GM18909 (cell line): ENCODE data around the gene PVALEF.

Source experiments
- ATAC-seq: cut with Tn5 transposase; IDR thresholded peaks from one replicate; pipeline ENCODE4 v1.9.1; 2021; ENCODE audit warnings: mild to moderate bottlenecking; ENCODE audit not compliant: unreplicated experiment, poor library complexity

The PVALEF gene

GRCh38 chr17:81194225-81194760 is 29.0 kb downstream of the PVALEF start:
- no peak for ATAC-seq

GRCh38 chr17:81194941-81195901 is 29.9 kb downstream of the PVALEF start:
- no peak for ATAC-seq

GRCh38 chr17:81195941-81196495 is 30.7 kb downstream of the PVALEF start:
- no peak for ATAC-seq

- no peak for ATAC-seq
Measured at GRCh38 chr17:81196505-81197408, 31.4 kb downstream of the PVALEF start.

- no peak for ATAC-seq
Measured at GRCh38 chr17:81197409-81197795, 32.1 kb downstream of the PVALEF start.

- ATAC-seq: no peak
Measured at GRCh38 chr17:81197831-81198490, 32.7 kb downstream of the PVALEF start.

- ATAC-seq: no peak
Measured at GRCh38 chr17:81198826-81199481, 33.6 kb downstream of the PVALEF start.

GRCh38 chr17:81199482-81199830 is 34.1 kb downstream of the PVALEF start:
- ATAC-seq: no peak

- ATAC-seq: no peak
Measured at GRCh38 chr17:81200201-81200600, 34.9 kb downstream of the PVALEF start.

- no peak for ATAC-seq
Measured at GRCh38 chr17:81200695-81201580, 35.6 kb downstream of the PVALEF start.

GRCh38 chr17:81202318-81202717 is 37.0 kb downstream of the PVALEF start:
- no peak for ATAC-seq

- no peak for ATAC-seq
Measured at GRCh38 chr17:81203136-81203535, 37.8 kb downstream of the PVALEF start.

- ATAC-seq: no peak
Measured at GRCh38 chr17:81204578-81204977, 39.3 kb downstream of the PVALEF start.

- ATAC-seq: no peak
Measured at GRCh38 chr17:81206166-81206565, 40.9 kb downstream of the PVALEF start.

GRCh38 chr17:81206657-81207056 is 41.4 kb downstream of the PVALEF start:
- ATAC-seq: no peak

- no peak for ATAC-seq
Measured at GRCh38 chr17:81207610-81208581, 42.6 kb downstream of the PVALEF start.

GRCh38 chr17:81208651-81209050 is 43.3 kb downstream of the PVALEF start:
- no peak for ATAC-seq
